Measurements from ENCODE around the gene TBCB. TPM values are rescaled to one million over a fixed set of nuclear protein-coding genes. Genes with fewer than 3 reads are reported as not detected.

TBCB gene
- total RNA-seq, 1 experiment from 2014 or later: 122 TPM

GRCh38 chr19:36140304-36141038 lies 25.2 kb downstream of the TBCB start:
- Mint-ChIP-seq H3K27ac (ENCODE audit: low read depth, unreplicated experiment) (peak overlapping the region; percentile 97), H3K36me3 (ENCODE audit: insufficient read depth, unreplicated experiment) (peaks cover 38% of the 10 kb centered on the region), H3K4me3 (ENCODE audit: unreplicated experiment) (peak overlapping the region; percentile 97), H3K27me3 (ENCODE audit: insufficient read depth, unreplicated experiment) (no peaks in the 10 kb centered on the region), H3K9me3 (ENCODE audit: unreplicated experiment) (no peaks in the 10 kb centered on the region), H3K4me1 (ENCODE audit: insufficient read depth, unreplicated experiment) (peaks cover 38% of the 10 kb centered on the region)
- POLR2A ChIA-PET: interaction anchor here (0.6 to 2.3 kb wide), 14 partner anchors 9 to 394 kb away, joined by 3 to 40 read pairs (median 6); partner anchors contain the start of genes ALKBH6, POLR2I, TBCB and THAP8
- CTCF ChIA-PET: interaction anchor here (0.7 kb wide), 2 partner anchors 33 to 1377 kb away, joined by 3 read pairs; no protein-coding TSS in a partner anchor
- TF ChIP-seq CTCF (IDR thresholded peaks at IDR 0.05; ENCODE audit: unreplicated experiment): no peak
- intact Hi-C loops (cut with micrococcal nuclease): no loop called here
- BruUV-seq (replicated peaks): TSS peak; percentile 83
- peak; percentile 78 for DNase-seq (ENCODE audit: unreplicated experiment)

- intact Hi-C loops (cut with micrococcal nuclease): no loop called here
- H3K9me3 Mint-ChIP-seq (ENCODE audit: unreplicated experiment): no peaks in the 10 kb centered on the region
- peak overlapping the region; percentile 97 for H3K27ac Mint-ChIP-seq (ENCODE audit: low read depth, unreplicated experiment)
- TF ChIP-seq CTCF (IDR thresholded peaks at IDR 0.05; ENCODE audit: unreplicated experiment): no peak
- ChIA-PET CTCF (no interaction called here), POLR2A (interaction anchor here (0.6 to 2.0 kb wide), 3 partner anchors 9 to 247 kb away, joined by 4 to 40 read pairs (median 20); no protein-coding TSS in a partner anchor)
- no TSS peak for BruUV-seq (replicated peaks)
- H3K4me3 Mint-ChIP-seq (ENCODE audit: unreplicated experiment): peak overlapping the region; percentile 97
- H3K36me3 Mint-ChIP-seq (ENCODE audit: insufficient read depth, unreplicated experiment): peaks cover 46% of the 10 kb centered on the region
- H3K4me1 Mint-ChIP-seq (ENCODE audit: insufficient read depth, unreplicated experiment): peaks cover 34% of the 10 kb centered on the region
- no peaks in the 10 kb centered on the region for H3K27me3 Mint-ChIP-seq (ENCODE audit: insufficient read depth, unreplicated experiment)
- DNase-seq (ENCODE audit: unreplicated experiment): peak; percentile 95
Observed at GRCh38 chr19:36141039-36141927, 26.0 kb downstream of the TBCB start.

- peaks cover 54% of the 10 kb centered on the region for H3K36me3 Mint-ChIP-seq (ENCODE audit: insufficient read depth, unreplicated experiment)
- no TSS peak for BruUV-seq (replicated peaks)
- H3K27me3 Mint-ChIP-seq (ENCODE audit: insufficient read depth, unreplicated experiment): no peaks in the 10 kb centered on the region
- DNase-seq (ENCODE audit: unreplicated experiment): no peak
- POLR2A ChIA-PET: no interaction called here
- CTCF ChIA-PET: interaction anchor here (0.8 to 2.9 kb wide), 2 partner anchors 14 to 15 kb away, joined by 3 to 8 read pairs; no protein-coding TSS in a partner anchor
- H3K4me3 Mint-ChIP-seq (ENCODE audit: unreplicated experiment): no peak overlapping the region
- no peaks in the 10 kb centered on the region for H3K9me3 Mint-ChIP-seq (ENCODE audit: unreplicated experiment)
- no peak for TF ChIP-seq CTCF (IDR thresholded peaks at IDR 0.05; ENCODE audit: unreplicated experiment)
- H3K27ac Mint-ChIP-seq (ENCODE audit: low read depth, unreplicated experiment): peak overlapping the region; percentile 97
- H3K4me1 Mint-ChIP-seq (ENCODE audit: insufficient read depth, unreplicated experiment): peaks cover 32% of the 10 kb centered on the region
- intact Hi-C loops (cut with micrococcal nuclease): no loop called here
Observed at GRCh38 chr19:36142046-36142445, 26.8 kb downstream of the TBCB start.

GRCh38 chr19:36142496-36142895 lies 27.2 kb downstream of the TBCB start:
- H3K36me3 Mint-ChIP-seq (ENCODE audit: insufficient read depth, unreplicated experiment): peaks cover 58% of the 10 kb centered on the region

More at GRCh38 chr19:36142496-36142895, 27.2 kb downstream of the TBCB start:
- no peak for DNase-seq (ENCODE audit: unreplicated experiment)
- Mint-ChIP-seq H3K27me3 (ENCODE audit: insufficient read depth, unreplicated experiment) (no peaks in the 10 kb centered on the region), H3K4me1 (ENCODE audit: insufficient read depth, unreplicated experiment) (peaks cover 31% of the 10 kb centered on the region), H3K27ac (ENCODE audit: low read depth, unreplicated experiment) (no peak overlapping the region), H3K4me3 (ENCODE audit: unreplicated experiment) (no peak overlapping the region), H3K9me3 (ENCODE audit: unreplicated experiment) (no peaks in the 10 kb centered on the region)
- ChIA-PET CTCF (interaction anchor here (0.8 to 2.9 kb wide), 2 partner anchors 14 to 15 kb away, joined by 3 to 8 read pairs; no protein-coding TSS in a partner anchor), POLR2A (no interaction called here)
- TF ChIP-seq CTCF (IDR thresholded peaks at IDR 0.05; ENCODE audit: unreplicated experiment): no peak
- BruUV-seq (replicated peaks): no TSS peak
- intact Hi-C loops (cut with micrococcal nuclease): no loop called here
